Breast epithelium (tissue), 3 donors: ENCODE results near the gene PRDM4.

ENCODE experiments used
- CTCF ChIP-seq, 3 donors: fragments of 450-650 bp; IDR thresholded peaks; one replicate each; pipeline ENCODE4 v1.5.1; 2016 to 2017; ENCODE audit warnings: antibody characterized with exemption in 3 of 3, mild to moderate bottlenecking in 3 of 3, moderate library complexity in 3 of 3
- POLR2A ChIP-seq: fragments of 450-650 bp; IDR thresholded peaks from one replicate; pipeline ENCODE4 v1.6.1; 2016; ENCODE audit warnings: antibody characterized with exemption, mild to moderate bottlenecking, moderate library complexity
- POLR2AphosphoS5 ChIP-seq, 3 donors: sonication (generic); formaldehyde crosslinking; IDR thresholded peaks; one replicate each; pipeline ENCODE4 v1.6.1; 2017; ENCODE audit warnings: antibody characterized with exemption in 3 of 3

GRCh38 chr12:107761502-107761904 is 566 bp upstream of the PRDM4 start:
- TF ChIP-seq CTCF (IDR thresholded peaks at IDR 0.05) (no peak), POLR2AphosphoS5 (IDR thresholded peaks at IDR 0.05) (no peak), POLR2A (no peak)
